Activated CD4-positive, alpha-beta T cell treated with anti-CD3 and anti-CD28 coated beads, Interleukin-2, amount 10 ng/mL, durations not matched to agents 7 days and 5 days (primary cell): ENCODE data around the gene GRIK5. TPM values are rescaled to one million over a fixed set of nuclear protein-coding genes. Genes with fewer than 3 reads are reported as not detected.

ENCODE experiments used
- CTCF ChIA-PET: fragments of 350-600 bp; sonication (Branson Sonifier 250); formaldehyde crosslinking; loops from one replicate; lab custom pipeline; 2021; ENCODE audit warnings: antibody characterized with exemption; lab: Charles Lee
- POLR2A ChIA-PET: fragments of 350-600 bp; sonication (Branson Sonifier 250); formaldehyde crosslinking; loops from one replicate; lab custom pipeline; 2021; ENCODE audit warnings: antibody characterized with exemption; lab: Charles Lee
- DNase-seq: peaks from one replicate; pipeline ENCODE4 v3.0.0-alpha.2; 2020
- H3K27ac Mint-ChIP-seq: one replicate; pipeline ENCODE4 v1.8.0; 2021; ENCODE audit warnings: mild to moderate bottlenecking, moderate library complexity, mixed read lengths
- H3K27me3 Mint-ChIP-seq: one replicate; pipeline ENCODE4 v1.8.0; 2021; ENCODE audit warnings: mixed read lengths
- H3K36me3 Mint-ChIP-seq: one replicate; pipeline ENCODE4 v1.8.0; 2021; ENCODE audit warnings: low read depth, mixed read lengths
- H3K4me1 Mint-ChIP-seq: one replicate; pipeline ENCODE4 v1.8.0; 2021; ENCODE audit warnings: mixed read lengths
- H3K4me3 Mint-ChIP-seq: one replicate; pipeline ENCODE4 v1.8.0; 2021; ENCODE audit warnings: mild to moderate bottlenecking, moderate library complexity, mixed read lengths
- H3K9me3 Mint-ChIP-seq: one replicate; pipeline ENCODE4 v1.8.0; 2021; ENCODE audit warnings: mixed read lengths
- total RNA-seq, 2 experiments: library from RNA; stranded (reverse); gene quantifications; one replicate each; pipeline ENCODE4 v1.2.3, GENCODE V29; 2021

The GRIK5 gene
- total RNA-seq, 2 experiments from 2014 or later, result 0.65 to 0.79 TPM

DNA sequence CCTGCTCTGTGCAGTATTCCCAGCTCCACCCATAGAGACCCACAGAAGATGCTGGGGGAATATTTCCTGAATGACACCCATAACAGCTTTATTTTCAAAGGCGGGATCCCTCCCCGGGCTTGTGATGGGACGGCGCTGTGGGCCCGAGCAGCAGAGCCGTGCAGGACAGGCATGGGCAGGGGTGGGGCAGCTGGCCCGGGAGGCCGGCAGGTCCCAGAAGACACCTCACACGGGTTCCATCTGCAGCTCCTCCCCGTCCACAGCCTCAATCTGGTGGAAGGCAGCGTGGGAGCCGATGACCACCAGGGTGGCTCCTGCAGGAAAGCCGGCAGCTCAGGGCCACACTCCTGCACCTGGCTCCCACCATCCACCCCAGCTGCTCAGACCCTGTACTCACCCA, 113.4 kb downstream of the GRIK5 start:
- peaks cover 22% of the 10 kb centered on the region for H3K4me1 Mint-ChIP-seq
- POLR2A ChIA-PET, result no interaction called here
- no peaks in the 10 kb centered on the region for H3K9me3 Mint-ChIP-seq
- H3K4me3 Mint-ChIP-seq, result no peak overlapping the region
- CTCF ChIA-PET, result interaction anchor here (0.9 to 4.2 kb wide), 4 partner anchors 12 to 93 kb away, joined by 3 to 38 read pairs (median 12); partner anchors contain the start of gene ERFL
- peaks cover 5% of the 10 kb centered on the region for H3K36me3 Mint-ChIP-seq
- no peaks in the 10 kb centered on the region for H3K27me3 Mint-ChIP-seq
- DNase-seq, result no peak
- H3K27ac Mint-ChIP-seq, result no peak overlapping the region

DNA sequence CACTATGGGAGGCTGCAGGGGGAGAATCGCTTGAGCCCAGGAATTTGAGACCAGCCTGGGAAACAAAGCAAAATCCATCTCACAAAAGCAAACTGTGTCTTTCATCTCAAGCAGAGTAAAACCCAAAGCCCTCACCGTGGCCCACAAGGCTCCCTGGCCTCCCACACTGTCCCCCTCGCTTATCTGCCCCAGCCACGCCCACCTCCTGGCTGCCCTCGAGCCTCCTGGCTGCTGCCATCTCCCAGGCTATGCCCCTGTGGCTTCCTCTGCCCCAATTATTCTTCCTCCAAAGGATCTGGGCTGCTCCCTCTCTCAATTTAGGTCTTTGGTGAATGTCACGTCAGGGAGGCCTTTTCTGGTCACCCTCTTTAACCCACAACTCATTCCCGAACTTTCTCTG, 114.5 kb downstream of the GRIK5 start:
- H3K27ac Mint-ChIP-seq, result no peak overlapping the region
- POLR2A ChIA-PET, result no interaction called here

DNA sequence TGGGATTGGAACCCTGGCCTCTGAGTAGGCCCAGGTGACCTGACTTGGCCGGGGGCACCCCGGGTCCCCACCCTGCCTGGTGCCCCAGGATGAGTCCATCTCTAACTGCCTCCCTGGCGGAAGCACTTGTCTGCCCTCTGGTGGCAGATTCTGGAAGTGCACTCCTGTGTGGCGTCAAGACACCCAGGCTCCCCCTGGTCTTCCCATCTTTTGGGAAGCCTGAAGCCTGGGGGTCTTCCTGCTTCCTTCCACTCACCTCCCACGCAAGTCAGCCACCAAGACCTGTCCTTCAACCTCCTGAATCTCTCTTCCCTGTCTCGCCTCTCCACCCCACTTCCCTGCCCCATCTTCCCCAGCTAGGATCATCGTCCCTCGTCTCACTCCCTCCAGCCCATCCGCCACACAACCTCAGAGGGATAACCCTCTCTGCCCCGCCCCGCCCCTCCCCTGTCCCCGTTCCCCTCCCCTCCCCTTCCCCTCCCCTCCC, 118.3 kb downstream of the GRIK5 start:
- ChIA-PET POLR2A (interaction anchor here (0.6 kb wide), 1 partner anchor 86 kb away, joined by 3 read pairs; no protein-coding TSS in a partner anchor), CTCF (interaction anchor here (0.9 to 2.4 kb wide), 12 partner anchors 10 to 160 kb away, joined by 3 to 7 read pairs (median 4); partner anchors contain the start of genes CD79A and RPS19)
- H3K9me3 Mint-ChIP-seq, result no peaks in the 10 kb centered on the region
- no peaks in the 10 kb centered on the region for H3K27me3 Mint-ChIP-seq
- peak overlapping the region; percentile 57 for H3K27ac Mint-ChIP-seq
- H3K4me3 Mint-ChIP-seq, result no peak overlapping the region
- no peaks in the 10 kb centered on the region for H3K36me3 Mint-ChIP-seq
- peaks cover 13% of the 10 kb centered on the region for H3K4me1 Mint-ChIP-seq
- DNase-seq, result peak; percentile 89

More for the DNA sequence above, 114.5 kb downstream of the GRIK5 start:
- Mint-ChIP-seq H3K4me1 (peaks cover 26% of the 10 kb centered on the region), H3K9me3 (no peaks in the 10 kb centered on the region), H3K27me3 (no peaks in the 10 kb centered on the region), H3K4me3 (no peak overlapping the region), H3K36me3 (peaks cover 5% of the 10 kb centered on the region)
- CTCF ChIA-PET, result no interaction called here
- DNase-seq, result no peak

Other genes with a start within 250 kb of the GRIK5 start
- not detected for gene LYPD4, start 225.5 kb downstream of the GRIK5 start, total RNA-seq
- gene DMRTC2, start 225.2 kb downstream of the GRIK5 start, total RNA-seq, result not detected
- gene RPS19, start 210.0 kb downstream of the GRIK5 start, total RNA-seq, result 1,000 to 10,000 TPM; 2,679 to 3,011 TPM
- gene CD79A, start 192.9 kb downstream of the GRIK5 start, total RNA-seq, result 1 to 10 TPM; 2.9 to 4.7 TPM
- 100 to 1,000 TPM; 663 to 761 TPM for gene ARHGEF1, start 187.0 kb downstream of the GRIK5 start, total RNA-seq
- 1 to 10 TPM; 1.5 to 1.6 TPM for gene ERFL, start 141.8 kb downstream of the GRIK5 start, total RNA-seq
- 10 to 100 TPM; 67.4 to 74.0 TPM for gene RABAC1, start 110.9 kb downstream of the GRIK5 start, total RNA-seq
- 1 to 10 TPM; 1.9 to 2.0 TPM for gene ATP1A3, start 76.0 kb downstream of the GRIK5 start, total RNA-seq
- gene ZNF574, start 6.0 kb upstream of the GRIK5 start, total RNA-seq, result 10 to 100 TPM; 14.1 to 15.8 TPM
- 10 to 100 TPM; 19.6 to 22.9 TPM for gene POU2F2, start 62.2 kb upstream of the GRIK5 start, total RNA-seq
- 10 to 100 TPM; 37.2 to 42.4 TPM for gene DEDD2, start 147.5 kb upstream of the GRIK5 start, total RNA-seq
- gene ZNF526, start 150.1 kb upstream of the GRIK5 start, total RNA-seq, result 10 to 100 TPM; 18.0 to 18.5 TPM
- gene GSK3A, start 172.4 kb upstream of the GRIK5 start, total RNA-seq, result 10 to 100 TPM; 42.7 to 53.4 TPM
- 10 to 100 TPM; 56.5 to 57.9 TPM for gene ERF, start 184.9 kb upstream of the GRIK5 start, total RNA-seq
- gene CIC, start 199.0 kb upstream of the GRIK5 start, total RNA-seq, result 10 to 100 TPM; 69.3 to 81.0 TPM
- under 1 TPM; 0.54 to 0.62 TPM for gene PRR19, start 231.9 kb upstream of the GRIK5 start, total RNA-seq
- gene PAFAH1B3, start 232.4 kb upstream of the GRIK5 start, total RNA-seq, result 10 to 100 TPM; 43.5 to 46.6 TPM
- not detected for gene TMEM145, start 243.1 kb upstream of the GRIK5 start, total RNA-seq